Stromal cell of bone marrow (primary cell): ENCODE results near the gene ATP6V0D1.
"Not testable (repeated sequence)": the region's sequence is repeated elsewhere in the genome, so short reads cannot be mapped to it uniquely, and the experiment has no call there.

Experiments
- DNase-seq: peaks from one replicate; pipeline ENCODE4 v3.0.0-alpha.2; 2012; ENCODE audit warnings: low read depth

The ATP6V0D1 gene

GRCh38 chr16:67429053-67429798 lies 51.7 kb downstream of the ATP6V0D1 start:
- no peak for DNase-seq

GRCh38 chr16:67428146-67428731 lies 52.7 kb downstream of the ATP6V0D1 start:
- no peak for DNase-seq

DNA sequence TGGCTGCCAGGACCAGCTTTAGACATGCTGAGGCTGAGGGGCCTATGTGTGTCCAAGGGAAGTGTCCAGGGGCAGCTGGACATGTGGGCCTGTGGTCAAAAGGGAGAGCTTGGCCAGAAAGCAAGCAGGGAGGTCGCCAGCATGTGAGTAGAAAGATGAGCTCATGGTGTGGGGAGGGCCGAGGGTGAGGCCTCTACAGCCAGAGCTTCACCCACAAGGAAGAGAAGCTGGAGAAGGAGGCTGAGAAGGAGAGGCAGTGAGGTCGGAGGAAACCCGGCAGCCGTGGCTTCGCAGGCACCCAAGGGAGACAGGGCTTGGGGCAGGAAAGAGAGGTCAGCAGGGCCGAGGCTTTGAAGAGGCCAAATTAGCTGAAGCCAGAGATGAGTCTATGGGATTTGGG lies 54.0 kb downstream of the ATP6V0D1 start:
- DNase-seq: no peak

GRCh38 chr16:67426022-67426421 lies 54.9 kb downstream of the ATP6V0D1 start:
- DNase-seq: no peak

DNA sequence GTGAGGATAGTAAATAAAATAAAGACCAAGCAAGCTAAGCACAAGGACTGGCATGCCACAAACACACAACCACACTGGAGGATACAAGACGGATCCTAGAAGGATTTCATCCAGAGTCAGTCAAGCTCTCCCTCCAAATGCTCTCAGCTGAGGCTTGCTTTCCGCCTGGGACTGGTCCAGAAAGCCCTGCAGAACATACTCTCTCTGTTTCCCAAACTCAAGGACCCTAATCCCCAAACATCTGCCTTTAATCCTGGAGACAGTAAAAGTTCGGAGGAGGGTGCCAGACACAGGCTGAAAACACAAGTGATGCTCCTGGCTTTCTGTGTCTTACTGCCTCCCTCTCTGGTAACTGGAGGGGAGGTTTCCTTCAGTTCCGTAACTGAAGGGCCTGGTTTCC lies 55.4 kb downstream of the ATP6V0D1 start:
- DNase-seq: no peak

DNA sequence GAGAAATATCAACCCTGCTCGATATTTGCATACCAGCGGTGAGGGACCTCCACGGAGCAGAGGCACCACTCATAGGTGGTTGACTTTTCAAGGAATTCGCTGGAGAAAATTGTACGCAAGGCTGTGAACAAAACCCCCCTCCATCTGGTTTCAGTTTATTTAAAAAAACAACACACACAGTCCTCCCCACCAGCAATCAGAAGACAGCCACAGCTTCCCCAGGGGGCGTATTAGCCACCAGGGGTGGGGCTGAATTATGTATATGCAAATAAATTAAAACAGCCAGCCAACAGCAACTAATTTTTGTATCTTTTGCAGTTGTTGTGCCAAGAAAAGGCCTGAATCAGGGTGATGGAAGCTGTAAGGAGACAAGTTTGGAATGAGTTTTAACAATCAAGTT lies 55.9 kb downstream of the ATP6V0D1 start:
- DNase-seq: no peak

- DNase-seq: no peak
Measured at GRCh38 chr16:67424261-67424615, 56.7 kb downstream of the ATP6V0D1 start.

- no peak for DNase-seq
Measured at GRCh38 chr16:67423611-67424260, 57.2 kb downstream of the ATP6V0D1 start.

DNA sequence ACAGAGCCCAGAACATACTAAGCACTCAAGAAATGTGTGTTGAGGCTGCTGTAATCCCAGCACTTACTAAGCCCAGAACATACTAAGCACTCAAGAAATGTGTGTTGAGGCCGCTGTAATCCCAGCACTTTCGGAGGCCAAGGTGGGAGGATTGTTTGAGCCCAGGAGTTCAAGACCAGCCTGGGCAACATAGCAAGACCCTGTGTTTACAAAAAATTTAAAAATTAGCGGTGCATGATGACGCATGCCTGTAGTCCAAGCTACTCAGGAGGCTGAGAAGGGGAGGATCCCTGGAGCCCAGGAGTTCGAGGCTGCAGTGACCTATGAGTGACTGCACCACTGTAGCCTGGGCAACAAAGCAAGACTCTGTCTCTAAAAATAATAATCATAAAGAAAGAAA lies 57.9 kb downstream of the ATP6V0D1 start:
- no peak for DNase-seq

DNA sequence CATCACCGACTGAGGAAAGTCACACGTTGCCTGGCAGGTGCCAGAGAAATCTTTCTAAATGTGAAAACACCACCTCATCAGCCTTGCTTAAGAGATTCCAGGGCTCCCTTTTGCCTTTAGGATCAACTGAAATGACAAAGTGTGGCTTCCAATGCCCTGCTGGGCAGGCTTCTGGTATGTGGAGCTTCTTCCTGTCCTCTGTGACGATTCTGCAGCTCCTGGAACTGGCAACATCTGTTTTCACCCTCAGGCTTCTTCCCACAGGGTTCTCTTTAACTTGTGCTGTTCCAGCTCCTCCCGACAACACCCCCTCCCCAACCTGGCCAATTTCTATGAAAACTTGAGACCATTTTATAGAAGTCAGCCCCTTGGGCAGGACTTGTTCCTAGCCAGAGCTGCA lies 59.9 kb downstream of the ATP6V0D1 start:
- no peak for DNase-seq

DNA sequence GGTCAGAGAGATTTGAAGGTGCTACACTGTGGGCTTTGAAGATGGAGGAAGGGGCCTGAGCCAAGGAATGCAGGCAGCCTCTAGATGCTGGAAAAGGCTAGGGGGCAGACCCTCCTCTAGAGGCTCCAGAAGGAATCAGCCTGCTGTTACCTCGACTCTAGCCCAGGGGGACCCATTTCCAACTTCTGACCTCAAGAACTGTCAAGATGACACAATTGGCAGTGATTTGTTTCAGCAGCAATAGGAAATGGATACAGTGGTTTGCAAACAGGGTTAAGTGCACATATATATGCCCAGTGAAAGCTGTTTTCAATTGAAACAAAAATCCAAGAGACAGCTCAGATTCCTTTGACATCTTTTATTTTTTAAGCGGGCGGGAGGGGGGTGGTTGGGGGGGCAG lies 61.0 kb downstream of the ATP6V0D1 start:
- DNase-seq: no peak

- DNase-seq: no peak
Measured at GRCh38 chr16:67419502-67419901, 61.5 kb downstream of the ATP6V0D1 start.

DNA sequence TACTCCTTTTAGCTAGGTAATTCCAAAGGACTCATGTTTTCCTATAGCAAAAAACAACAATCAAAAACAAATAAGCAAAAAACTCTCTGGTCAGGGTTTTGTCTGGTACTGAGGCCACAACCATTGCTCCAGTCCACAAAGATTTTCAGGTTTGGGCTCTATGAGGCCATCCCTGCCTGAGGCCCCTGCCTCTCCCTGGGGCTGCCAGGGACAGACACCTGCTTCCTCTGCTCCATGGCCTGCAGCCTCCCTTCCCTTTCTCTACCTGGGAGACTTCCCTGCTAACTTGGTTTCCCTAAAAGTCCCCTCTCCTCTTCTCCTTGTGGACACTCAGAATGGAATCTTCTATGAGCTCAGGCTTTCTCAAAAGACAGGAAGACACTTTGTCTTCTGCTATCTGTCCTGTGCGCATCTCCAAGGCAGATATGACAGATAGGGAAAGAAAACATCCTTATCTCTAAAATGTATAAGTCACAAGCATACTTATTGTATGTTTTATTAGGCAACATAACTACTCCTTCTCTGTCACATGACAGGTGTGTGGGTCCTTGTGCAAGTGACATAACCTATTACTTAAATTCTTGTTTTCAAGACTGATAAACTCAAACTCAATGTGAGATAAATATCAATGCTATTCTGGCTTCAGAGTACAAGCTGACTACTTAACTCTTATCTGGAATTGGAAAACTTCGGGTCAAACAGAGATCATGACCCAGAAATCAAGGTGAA lies 63.5 kb downstream of the ATP6V0D1 start:
- DNase-seq: no peak

DNA sequence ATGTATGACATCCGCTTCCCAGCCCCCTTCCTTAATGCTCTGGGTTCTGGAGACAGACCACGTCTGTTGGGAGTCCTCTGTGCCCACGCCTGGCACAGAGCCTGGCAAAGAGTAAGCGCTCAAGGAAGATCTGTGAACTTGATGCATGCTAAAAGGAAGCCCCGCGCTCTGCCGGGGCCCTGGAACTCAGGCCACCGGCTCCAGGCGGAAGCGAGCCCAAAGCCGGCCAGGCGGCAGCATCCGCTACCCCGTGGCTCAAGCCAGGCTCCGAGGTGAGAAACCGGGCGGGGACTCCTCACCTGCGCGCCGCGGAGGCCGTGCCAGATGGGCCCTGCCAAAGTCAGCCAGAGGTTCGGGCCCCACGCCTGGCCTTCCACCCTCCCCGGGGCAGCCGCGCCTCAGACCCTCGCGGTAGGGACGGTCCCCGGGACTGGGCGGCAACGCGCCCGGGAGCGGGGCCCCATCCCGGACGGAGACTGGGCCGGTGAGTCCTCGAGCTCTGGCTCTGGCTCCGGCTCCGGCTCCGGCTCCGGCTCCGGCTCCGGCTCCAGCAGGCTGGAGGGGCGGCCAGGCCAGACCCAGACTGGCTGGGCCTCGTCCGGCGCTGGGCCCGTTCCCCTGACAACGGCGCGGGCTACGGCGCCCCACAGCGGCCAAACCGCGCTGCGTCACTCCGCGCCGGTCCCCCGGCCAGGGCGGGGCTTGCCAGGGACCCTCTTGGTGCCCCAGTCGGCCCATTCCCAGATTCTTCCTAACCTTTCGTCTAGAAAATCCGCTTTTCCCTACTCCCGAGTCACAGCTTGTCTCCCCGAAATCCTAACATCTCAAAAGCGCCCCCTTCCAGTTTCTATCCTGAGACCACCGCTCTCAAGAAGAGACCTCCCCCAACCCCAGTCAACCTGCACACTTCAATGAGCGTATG lies 64.8 kb downstream of the ATP6V0D1 start, which contains the start of gene ZDHHC1:
ZDHHC1 (minus strand) TSS at position 606 of the 922 bp plus-strand sequence. CDS start 8,702 bp downstream, outside the sequence.
- peak; percentile 57 for DNase-seq

GRCh38 chr16:67415421-67415820 lies 65.5 kb downstream of the ATP6V0D1 start:
- DNase-seq: not testable (repeated sequence)

DNA sequence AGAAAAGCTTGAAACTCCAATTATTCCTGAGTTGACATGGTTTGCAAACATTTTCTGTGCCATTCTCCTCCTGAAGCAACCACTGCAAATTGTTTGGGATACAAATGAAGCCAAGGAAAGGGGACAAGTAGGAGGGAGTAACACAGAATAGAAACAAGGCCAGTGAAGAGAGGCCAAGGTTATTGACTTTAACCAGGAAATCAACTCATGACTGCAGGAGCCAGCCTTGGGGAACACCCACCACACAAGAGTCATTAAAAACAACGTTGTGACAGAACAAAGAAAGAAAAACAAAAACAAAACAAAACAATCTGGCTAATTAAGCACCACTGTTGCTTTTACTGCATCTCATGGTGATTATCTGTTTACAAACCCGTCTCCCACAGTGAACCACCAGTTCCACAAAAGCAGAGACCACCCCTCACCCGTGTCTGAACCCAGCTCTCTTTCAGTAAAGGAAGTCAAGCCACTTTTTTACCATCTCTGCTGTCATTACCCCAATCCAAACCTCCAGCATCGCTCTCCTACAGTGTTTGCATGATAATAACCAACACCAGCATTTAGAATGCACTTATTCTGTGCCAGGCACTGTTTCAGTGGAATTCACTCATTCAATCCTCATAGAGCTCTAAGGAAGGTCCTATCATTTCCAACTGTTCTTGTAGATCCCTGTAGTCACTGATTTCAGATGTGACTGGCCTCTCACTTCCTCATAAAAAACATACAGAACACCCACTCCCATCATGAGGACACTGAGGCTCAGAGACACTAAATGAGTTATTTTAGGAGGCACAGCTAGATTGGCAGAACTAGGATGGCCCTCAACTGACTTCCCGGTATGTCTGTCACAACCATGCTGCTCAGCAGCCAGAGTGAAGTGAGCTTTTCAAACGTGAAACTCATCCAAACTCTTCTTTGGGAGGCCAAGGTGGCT lies 66.7 kb downstream of the ATP6V0D1 start:
- no peak for DNase-seq

DNA sequence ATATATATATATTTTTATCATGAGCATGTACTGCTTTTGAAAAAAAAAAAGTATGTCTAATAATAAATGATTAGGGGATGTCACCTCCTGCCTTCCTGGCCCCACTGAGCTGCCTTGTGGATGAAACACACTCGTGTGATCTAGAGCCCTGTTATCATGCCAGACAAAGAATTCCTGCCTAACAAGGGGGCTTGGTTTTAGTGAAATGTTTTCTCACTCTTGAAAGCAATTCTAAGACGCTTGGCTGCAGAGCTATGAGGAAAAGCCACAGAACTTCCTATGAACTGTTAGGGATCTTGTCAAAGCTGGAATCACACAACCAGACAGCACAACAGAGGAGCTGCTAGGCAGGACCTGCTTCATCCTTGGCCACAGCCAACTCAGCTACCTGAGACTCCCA lies 68.7 kb downstream of the ATP6V0D1 start:
- DNase-seq: no peak

DNA sequence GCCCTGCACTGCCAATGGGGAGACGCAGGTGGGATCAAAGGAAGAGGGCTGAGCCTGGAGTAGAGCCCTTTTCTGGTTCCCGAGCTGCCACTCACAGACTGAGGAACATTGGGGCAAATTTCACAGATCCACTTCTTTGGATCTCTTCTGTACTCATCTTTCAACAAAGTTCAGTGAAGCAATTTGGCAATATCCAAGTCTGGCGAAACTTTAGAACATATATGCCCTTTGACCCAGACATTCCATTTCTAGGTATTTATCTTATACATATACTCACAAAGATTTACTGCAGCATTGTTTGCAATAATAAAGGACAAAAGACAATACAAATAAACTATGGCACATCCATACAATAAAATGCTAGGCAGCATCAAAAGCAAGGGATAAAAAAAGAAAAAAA lies 69.6 kb downstream of the ATP6V0D1 start:
- DNase-seq: no peak

GRCh38 chr16:67409631-67410030 lies 71.3 kb downstream of the ATP6V0D1 start:
- DNase-seq: no peak

DNA sequence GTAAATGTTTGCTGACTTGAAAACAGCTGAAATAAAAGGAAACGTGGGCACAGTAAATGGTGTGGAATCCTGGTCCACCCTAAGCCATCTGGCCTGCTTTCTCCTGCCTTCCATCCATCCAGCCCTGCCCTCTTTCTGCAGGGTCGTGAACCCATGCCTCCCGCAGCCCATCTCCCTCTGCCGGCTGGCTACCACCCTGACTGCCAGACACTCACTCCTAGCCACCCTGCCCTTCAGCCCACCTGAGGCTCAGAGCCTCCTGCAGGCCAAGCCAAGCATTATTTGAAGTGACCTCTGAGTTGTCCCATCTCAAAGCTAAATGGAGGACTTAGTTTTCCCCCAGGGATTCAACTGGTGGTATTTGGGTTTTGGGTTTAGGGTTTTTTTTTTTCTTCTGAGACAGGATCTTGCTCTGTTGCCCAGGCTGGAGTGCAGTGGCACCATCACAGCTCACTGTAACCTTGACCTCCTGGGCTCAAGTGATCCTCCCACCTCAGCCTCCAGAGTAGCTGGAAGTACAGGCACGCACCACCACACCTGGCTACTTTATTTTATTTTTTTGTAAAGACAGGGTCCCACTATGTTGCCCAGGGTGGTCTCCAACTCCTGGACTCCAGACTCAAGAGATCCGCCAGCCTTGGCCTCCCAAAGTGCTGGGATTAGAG lies 73.0 kb downstream of the ATP6V0D1 start:
- no peak for DNase-seq
